Right kidney (tissue), 1 donor: ENCODE data around the gene ST8SIA5.

Source experiments
- DNase-seq: peaks from one replicate; pipeline ENCODE4 v3.0.0-alpha.2; 2016

Gene ST8SIA5

GRCh38 chr18:46624127-46624526, 132.7 kb downstream of the ST8SIA5 start:
- no peak for DNase-seq

DNA sequence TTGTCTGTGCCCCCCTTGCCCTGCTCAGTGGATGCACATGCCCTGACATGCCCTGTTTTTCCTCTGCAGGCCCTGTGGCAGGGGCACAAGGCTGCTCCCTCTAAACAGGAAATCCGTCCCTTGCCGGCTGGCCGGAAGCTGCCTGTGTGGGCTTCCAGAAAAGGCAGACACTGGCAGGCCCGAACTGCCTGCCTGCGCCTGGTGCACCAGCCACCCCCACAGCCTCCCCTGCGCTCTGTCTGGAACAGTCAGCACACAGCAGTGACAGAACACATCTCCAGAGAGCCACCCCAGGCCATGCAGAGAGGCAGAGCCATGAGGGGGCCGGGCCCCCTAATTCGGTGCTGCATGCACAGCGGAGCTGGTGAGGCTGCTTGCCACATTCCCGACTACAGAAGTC, 133.3 kb downstream of the ST8SIA5 start:
- DNase-seq = no peak

DNA sequence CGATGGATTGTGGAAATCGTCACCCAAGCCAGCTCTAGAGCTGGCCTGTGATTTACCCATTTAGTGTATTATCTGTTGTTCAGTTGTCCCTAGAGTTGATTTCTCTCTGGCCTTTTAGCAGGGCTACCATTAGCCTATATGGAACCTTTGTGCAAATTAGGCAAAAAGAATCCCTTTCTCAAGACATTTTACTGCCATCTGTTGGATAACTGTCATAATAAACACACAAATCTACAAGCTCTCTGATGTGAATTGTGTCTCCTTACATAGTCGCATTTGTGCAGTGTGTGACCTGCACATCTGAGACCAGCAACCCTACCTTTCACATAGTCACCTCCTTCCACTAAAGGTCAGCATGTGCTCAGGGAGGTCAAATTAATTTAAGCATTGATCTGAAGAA, 133.9 kb downstream of the ST8SIA5 start:
- DNase-seq = no peak

DNA sequence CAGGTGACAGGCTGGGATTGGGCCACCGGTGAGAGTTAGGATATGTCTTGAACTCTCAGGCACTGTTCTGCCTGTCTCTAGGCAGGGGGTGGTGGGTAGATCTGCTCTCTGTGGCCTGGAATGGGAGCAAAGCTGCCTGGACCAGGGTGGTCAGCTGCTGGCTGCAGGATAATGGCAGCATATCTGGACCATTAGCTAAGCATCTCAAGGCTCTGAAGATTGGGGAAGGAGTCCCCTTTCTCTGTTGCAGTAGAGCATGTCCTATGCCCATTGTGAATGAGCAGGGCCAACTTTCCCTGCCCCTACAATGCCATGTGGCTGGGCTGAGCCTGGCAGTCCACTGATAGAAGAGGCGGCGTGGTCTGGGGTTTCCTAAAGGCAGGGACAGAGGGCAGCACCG, 134.4 kb downstream of the ST8SIA5 start:
- no peak for DNase-seq

DNA sequence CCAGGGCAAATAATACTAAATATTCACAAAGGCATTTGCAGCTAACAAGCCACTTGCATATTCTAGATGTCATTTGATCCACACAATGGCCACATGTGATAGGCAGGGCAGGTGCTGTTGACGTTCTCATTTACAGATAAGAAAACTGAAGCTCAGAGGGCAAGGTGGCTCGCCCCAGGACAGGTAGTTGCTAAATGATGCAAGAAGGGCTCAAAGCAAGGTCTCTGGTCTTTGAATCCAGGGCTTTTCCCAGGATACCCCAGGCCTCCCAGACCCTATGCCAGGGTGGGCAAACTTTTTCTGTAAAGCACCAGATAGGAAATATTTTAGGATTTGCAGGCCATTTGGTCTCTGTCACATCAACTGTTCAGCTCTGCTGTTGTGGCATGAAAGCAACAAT, 135.0 kb downstream of the ST8SIA5 start:
- DNase-seq = no peak

DNA sequence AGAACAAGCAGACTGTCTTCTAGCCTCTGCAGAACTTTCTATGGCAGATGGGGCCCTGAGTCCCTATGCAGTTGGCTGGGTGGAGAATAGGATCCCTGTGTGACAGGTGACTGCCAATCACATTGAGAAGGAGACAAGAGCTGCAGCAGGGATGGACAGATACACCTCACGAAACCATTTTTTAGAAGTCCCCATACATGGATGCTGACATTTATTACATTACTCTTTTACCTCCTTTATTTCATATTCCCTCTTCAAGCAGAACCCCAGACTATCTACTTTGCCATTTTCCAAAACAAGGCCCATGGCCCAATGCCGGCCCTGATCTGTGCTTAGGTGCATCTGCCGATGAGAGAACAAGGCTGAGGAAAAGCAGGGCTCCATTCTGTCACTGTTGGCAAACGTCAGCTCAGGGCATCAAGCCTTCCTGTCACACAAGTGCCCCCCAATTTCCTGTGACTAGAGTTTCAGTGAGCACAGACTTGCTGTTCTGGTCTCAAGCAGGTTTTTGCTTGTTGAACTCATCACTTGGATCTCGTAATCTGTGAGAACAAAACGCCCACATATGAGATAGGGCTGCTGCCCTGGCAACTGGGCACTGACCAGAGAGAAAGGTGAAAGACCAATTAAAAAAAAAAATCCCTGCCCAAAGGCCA, 135.6 kb downstream of the ST8SIA5 start:
- DNase-seq = no peak

DNA sequence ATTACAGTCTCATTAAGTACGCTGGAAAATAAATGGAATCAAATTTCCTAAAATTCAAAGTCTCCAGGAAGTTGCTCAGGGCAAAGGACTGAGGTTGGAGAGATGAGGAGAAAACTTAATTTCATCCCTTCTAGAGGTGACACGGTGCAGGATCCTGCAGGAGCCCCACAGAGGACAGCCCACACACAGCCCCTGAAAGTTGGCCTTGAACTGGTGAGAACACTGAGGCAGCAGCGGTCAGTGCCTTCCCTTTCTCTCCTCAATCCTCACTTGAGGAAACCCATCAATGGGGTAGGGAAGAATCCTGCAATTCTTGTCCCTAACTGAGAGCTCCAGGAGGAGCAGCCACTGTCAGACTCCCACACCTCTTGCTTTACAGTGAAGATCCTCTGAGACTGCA, 137.3 kb downstream of the ST8SIA5 start:
- no peak for DNase-seq
